Measurements from ENCODE around the gene ANKRD33B.

Gene ANKRD33B

GRCh38 chr5:10699281-10699874, 135.5 kb downstream of the ANKRD33B start:
- no peak for DNase-seq (ENCODE audit: low read depth)

- DNase-seq (ENCODE audit: low read depth) = no peak
Measured at GRCh38 chr5:10699987-10700386, 136.1 kb downstream of the ANKRD33B start.

GRCh38 chr5:10700516-10700915, 136.6 kb downstream of the ANKRD33B start:
- no peak for DNase-seq (ENCODE audit: low read depth)

- no peak for DNase-seq (ENCODE audit: low read depth)
Measured at GRCh38 chr5:10701567-10702039, 137.7 kb downstream of the ANKRD33B start.

- DNase-seq (ENCODE audit: low read depth) = no peak
Measured at GRCh38 chr5:10702040-10702629, 138.3 kb downstream of the ANKRD33B start.

GRCh38 chr5:10702911-10703491, 139.1 kb downstream of the ANKRD33B start:
- no peak for DNase-seq (ENCODE audit: low read depth)

GRCh38 chr5:10703676-10704075, 139.8 kb downstream of the ANKRD33B start:
- DNase-seq (ENCODE audit: low read depth) = no peak

GRCh38 chr5:10704949-10705621, 141.2 kb downstream of the ANKRD33B start:
- DNase-seq (ENCODE audit: low read depth) = no peak

- DNase-seq (ENCODE audit: low read depth) = no peak
Measured at GRCh38 chr5:10705747-10706146, 141.9 kb downstream of the ANKRD33B start.

- DNase-seq (ENCODE audit: low read depth) = no peak
Measured at GRCh38 chr5:10706326-10706725, 142.5 kb downstream of the ANKRD33B start.
